ENCODE results near the gene HSPB9.

HSPB9 gene

GRCh38 chr17:42113293-42114069 lies 9.1 kb upstream of the HSPB9 start:
- peaks cover 43% of the 10 kb centered on the region for H3K36me3 ChIP-seq (ENCODE audit: control insufficient read depth, insufficient read depth, low read length)
- no peak overlapping the region for H3K9ac ChIP-seq (ENCODE audit: low read length)
- H3K27ac ChIP-seq (ENCODE audit: low read depth, low read length): no peak overlapping the region

GRCh38 chr17:42114118-42114517 lies 8.5 kb upstream of the HSPB9 start:
- no peak overlapping the region for H3K27ac ChIP-seq (ENCODE audit: low read depth, low read length)
- H3K36me3 ChIP-seq (ENCODE audit: control insufficient read depth, insufficient read depth, low read length): peaks cover 48% of the 10 kb centered on the region
- H3K9ac ChIP-seq (ENCODE audit: low read length): no peak overlapping the region
- H3K9me3 ChIP-seq (ENCODE audit: control insufficient read depth, insufficient read depth, low read depth, low read length): no peaks in the 10 kb centered on the region
- H3K27me3 ChIP-seq (ENCODE audit: control insufficient read depth, insufficient read depth, low read length): no peaks in the 10 kb centered on the region
- no peak overlapping the region for H3K4me3 ChIP-seq (ENCODE audit: low read depth, low read length)
- peaks cover 3% of the 10 kb centered on the region; the same call in 1 of the 2 replicates for H3K4me1 ChIP-seq (ENCODE audit: control insufficient read depth, insufficient read depth, low read length)

More at GRCh38 chr17:42113293-42114069, 9.1 kb upstream of the HSPB9 start:
- no peak overlapping the region for H3K4me3 ChIP-seq (ENCODE audit: low read depth, low read length)
- H3K9me3 ChIP-seq (ENCODE audit: control insufficient read depth, insufficient read depth, low read depth, low read length): no peaks in the 10 kb centered on the region
- H3K27me3 ChIP-seq (ENCODE audit: control insufficient read depth, insufficient read depth, low read length): no peaks in the 10 kb centered on the region
- H3K4me1 ChIP-seq (ENCODE audit: control insufficient read depth, insufficient read depth, low read length): peaks cover 8% of the 10 kb centered on the region

DNA sequence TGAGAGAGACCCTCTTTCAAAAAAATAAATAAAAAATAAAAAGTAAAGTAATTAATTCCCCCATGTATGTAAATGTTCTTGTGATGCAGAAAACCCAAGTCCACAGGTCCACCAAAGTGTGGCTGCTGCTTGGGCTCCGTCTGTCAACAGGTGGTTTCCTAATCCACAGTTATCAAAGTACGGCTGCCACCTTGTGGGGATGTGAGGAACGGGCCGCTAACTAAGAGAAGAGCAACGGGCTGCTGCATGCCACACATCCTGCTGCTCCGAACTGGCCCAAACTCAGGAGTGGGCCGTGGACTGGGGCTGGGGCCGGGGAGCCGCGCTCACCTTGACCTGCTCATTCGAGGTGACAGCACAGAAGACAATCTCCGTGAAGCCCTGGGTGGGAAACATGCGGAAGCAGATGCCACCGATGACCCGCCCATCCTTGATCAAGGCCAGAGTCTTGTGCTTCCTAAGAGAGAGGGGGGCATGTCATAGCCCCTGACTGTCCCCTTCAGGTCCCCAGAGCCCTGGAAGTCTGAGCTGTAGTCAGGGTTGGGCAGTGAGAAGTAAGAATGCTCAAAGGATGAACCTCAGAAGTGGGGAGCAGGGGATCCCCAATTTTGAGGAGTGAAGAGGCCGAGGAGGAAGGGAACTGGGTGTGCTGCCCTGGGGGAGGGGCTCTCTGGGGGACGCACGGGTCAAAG lies 5.8 kb upstream of the HSPB9 start:
- Histone ChIP-seq H3K27me3 (ENCODE audit: control insufficient read depth, insufficient read depth, low read length) (no peaks in the 10 kb centered on the region), H3K9ac (ENCODE audit: low read length) (no peak overlapping the region), H3K9me3 (ENCODE audit: control insufficient read depth, insufficient read depth, low read depth, low read length) (no peaks in the 10 kb centered on the region), H3K4me1 (ENCODE audit: control insufficient read depth, insufficient read depth, low read length) (peaks cover 13% of the 10 kb centered on the region), H3K4me3 (ENCODE audit: low read depth, low read length) (no peak overlapping the region), H3K27ac (ENCODE audit: low read depth, low read length) (no peak overlapping the region), H3K36me3 (ENCODE audit: control insufficient read depth, insufficient read depth, low read length) (peaks cover 49% of the 10 kb centered on the region)

DNA sequence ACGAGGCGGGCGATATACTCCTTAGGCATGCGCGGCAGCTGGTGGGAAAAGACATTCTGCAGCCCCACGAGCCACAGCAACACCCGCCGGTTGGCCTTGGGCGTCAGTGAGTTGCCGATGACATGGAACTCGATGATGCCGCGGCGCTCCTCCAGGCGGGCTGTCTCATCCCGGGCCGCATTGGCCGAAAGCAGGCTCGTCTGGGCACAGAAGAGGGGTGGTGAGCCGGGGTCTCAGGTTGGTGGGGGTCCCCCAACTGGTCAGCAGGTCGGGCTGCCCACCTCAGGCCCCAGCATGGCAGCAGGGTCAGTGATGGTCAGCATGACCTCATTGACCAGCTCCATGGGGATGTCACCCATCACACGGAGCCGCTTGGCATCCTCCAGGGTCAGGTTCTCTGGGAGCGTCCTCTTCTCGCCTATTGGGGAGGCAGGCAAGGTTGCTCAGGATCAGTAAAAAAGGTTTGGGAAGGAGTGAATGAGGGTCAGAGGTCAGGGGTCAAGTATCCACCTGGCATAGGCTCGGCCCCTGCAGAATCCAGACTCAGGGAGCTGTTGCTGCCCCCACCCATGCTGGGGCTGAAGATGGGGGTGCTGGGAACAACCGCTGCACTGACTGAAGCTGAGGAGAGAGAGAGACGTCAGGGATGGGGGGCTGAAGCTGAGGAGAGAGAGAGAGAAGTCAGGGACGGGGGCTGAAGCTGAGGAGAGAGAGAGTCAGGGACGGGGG lies 5.0 kb upstream of the HSPB9 start:
- peaks cover 49% of the 10 kb centered on the region for H3K36me3 ChIP-seq (ENCODE audit: control insufficient read depth, insufficient read depth, low read length)
- no peak overlapping the region for H3K27ac ChIP-seq (ENCODE audit: low read depth, low read length)
- no peak overlapping the region for H3K9ac ChIP-seq (ENCODE audit: low read length)
- H3K4me3 ChIP-seq (ENCODE audit: low read depth, low read length): no peak overlapping the region
- no peaks in the 10 kb centered on the region for H3K9me3 ChIP-seq (ENCODE audit: control insufficient read depth, insufficient read depth, low read depth, low read length)
- H3K27me3 ChIP-seq (ENCODE audit: control insufficient read depth, insufficient read depth, low read length): no peaks in the 10 kb centered on the region
- H3K4me1 ChIP-seq (ENCODE audit: control insufficient read depth, insufficient read depth, low read length): peaks cover 18% of the 10 kb centered on the region

- Histone ChIP-seq H3K27ac (ENCODE audit: low read depth, low read length) (no peak overlapping the region), H3K4me1 (ENCODE audit: control insufficient read depth, insufficient read depth, low read length) (peaks cover 19% of the 10 kb centered on the region), H3K9ac (ENCODE audit: low read length) (no peak overlapping the region), H3K27me3 (ENCODE audit: control insufficient read depth, insufficient read depth, low read length) (no peaks in the 10 kb centered on the region), H3K4me3 (ENCODE audit: low read depth, low read length) (no peak overlapping the region), H3K36me3 (ENCODE audit: control insufficient read depth, insufficient read depth, low read length) (peaks cover 49% of the 10 kb centered on the region), H3K9me3 (ENCODE audit: control insufficient read depth, insufficient read depth, low read depth, low read length) (no peaks in the 10 kb centered on the region)
These were observed 4.5 kb upstream of the HSPB9 start for GRCh38 chr17:42118126-42118510.

- Histone ChIP-seq H3K9ac (ENCODE audit: low read length) (no peak overlapping the region), H3K27ac (ENCODE audit: low read depth, low read length) (no peak overlapping the region), H3K4me3 (ENCODE audit: low read depth, low read length) (no peak overlapping the region), H3K9me3 (ENCODE audit: control insufficient read depth, insufficient read depth, low read depth, low read length) (no peaks in the 10 kb centered on the region), H3K36me3 (ENCODE audit: control insufficient read depth, insufficient read depth, low read length) (peaks cover 46% of the 10 kb centered on the region), H3K4me1 (ENCODE audit: control insufficient read depth, insufficient read depth, low read length) (peaks cover 19% of the 10 kb centered on the region), H3K27me3 (ENCODE audit: control insufficient read depth, insufficient read depth, low read length) (no peaks in the 10 kb centered on the region)
These were observed 4.1 kb upstream of the HSPB9 start for GRCh38 chr17:42118545-42118944.

- Histone ChIP-seq H3K9me3 (ENCODE audit: control insufficient read depth, insufficient read depth, low read depth, low read length) (no peaks in the 10 kb centered on the region), H3K36me3 (ENCODE audit: control insufficient read depth, insufficient read depth, low read length) (peaks cover 40% of the 10 kb centered on the region), H3K27ac (ENCODE audit: low read depth, low read length) (no peak overlapping the region), H3K9ac (ENCODE audit: low read length) (no peak overlapping the region), H3K27me3 (ENCODE audit: control insufficient read depth, insufficient read depth, low read length) (no peaks in the 10 kb centered on the region), H3K4me1 (ENCODE audit: control insufficient read depth, insufficient read depth, low read length) (peaks cover 19% of the 10 kb centered on the region), H3K4me3 (ENCODE audit: low read depth, low read length) (no peak overlapping the region)
These were observed 3.3 kb upstream of the HSPB9 start for GRCh38 chr17:42119301-42119700.

- peaks cover 19% of the 10 kb centered on the region for H3K4me1 ChIP-seq (ENCODE audit: control insufficient read depth, insufficient read depth, low read length)
- no peaks in the 10 kb centered on the region for H3K9me3 ChIP-seq (ENCODE audit: control insufficient read depth, insufficient read depth, low read depth, low read length)
- H3K27ac ChIP-seq (ENCODE audit: low read depth, low read length): no peak overlapping the region
- H3K27me3 ChIP-seq (ENCODE audit: control insufficient read depth, insufficient read depth, low read length): no peaks in the 10 kb centered on the region
- H3K4me3 ChIP-seq (ENCODE audit: low read depth, low read length): peak overlapping the region; percentile 55
- no peak overlapping the region for H3K9ac ChIP-seq (ENCODE audit: low read length)
- H3K36me3 ChIP-seq (ENCODE audit: control insufficient read depth, insufficient read depth, low read length): peaks cover 42% of the 10 kb centered on the region
These were observed 2.3 kb upstream of the HSPB9 start for GRCh38 chr17:42120161-42120769.

DNA sequence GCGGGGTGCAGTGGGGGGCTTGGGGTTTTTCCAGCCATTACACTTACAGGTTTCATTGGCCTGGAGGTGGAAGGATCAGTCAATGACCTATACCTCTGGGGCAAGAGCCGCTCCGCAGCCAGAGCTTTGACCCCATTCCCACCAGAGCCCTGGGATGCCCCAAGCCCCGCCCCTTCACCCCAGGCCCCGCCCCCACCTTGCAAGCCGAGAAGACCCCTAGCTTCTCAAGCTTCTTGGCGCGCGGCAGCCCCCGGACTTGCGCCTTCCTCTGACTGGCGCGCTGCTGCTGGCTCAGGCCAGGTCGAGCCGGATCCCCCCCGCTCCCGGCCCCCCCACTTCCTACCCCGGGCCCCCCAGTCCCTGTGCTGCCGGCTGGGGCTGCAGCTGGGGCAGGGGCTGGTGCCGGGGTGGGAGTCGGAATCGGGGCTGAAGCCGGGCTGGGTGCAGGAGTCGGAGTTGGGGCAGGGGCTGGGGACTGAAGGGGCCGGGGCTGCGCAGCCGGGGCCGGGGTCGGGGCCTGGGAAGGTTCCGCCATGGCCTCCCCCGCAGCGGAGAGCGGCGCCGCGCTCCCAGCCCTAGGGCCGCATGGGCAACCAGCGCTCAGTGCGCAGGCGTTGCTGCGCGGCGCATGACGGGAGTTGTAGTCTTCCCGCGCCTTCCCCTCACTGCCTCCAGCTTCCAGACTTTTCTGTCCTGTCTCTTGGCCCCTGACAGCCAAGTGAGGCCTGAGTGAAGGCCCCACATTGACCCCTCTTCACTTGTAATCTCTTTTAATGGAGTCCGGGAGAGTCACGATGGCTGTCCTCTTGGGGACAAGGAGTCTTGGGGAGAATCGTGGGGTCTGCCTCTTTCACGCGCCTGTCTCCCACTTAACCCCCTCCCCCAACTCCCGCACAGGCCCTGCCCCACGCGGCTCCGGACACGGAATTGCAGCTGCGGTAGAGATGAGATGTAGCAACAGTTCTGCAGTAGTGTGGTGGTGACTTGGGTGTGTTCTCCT lies 1.5 kb upstream of the HSPB9 start, which contains the start of gene KAT2A:
TSS of gene KAT2A (minus strand) at position 598 of the 1,000 bp plus-strand sequence. CDS start at position 535, 63 bp downstream.
- H3K4me3 ChIP-seq (ENCODE audit: low read depth, low read length): peak within 1 kb of the TSS; percentile 55
- peak within 1 kb of the TSS; percentile 70 for H3K27ac ChIP-seq (ENCODE audit: low read depth, low read length)
- peaks cover 42% of the 10 kb centered on the region for H3K36me3 ChIP-seq (ENCODE audit: control insufficient read depth, insufficient read depth, low read length)
- no peaks in the 10 kb centered on the region for H3K9me3 ChIP-seq (ENCODE audit: control insufficient read depth, insufficient read depth, low read depth, low read length)
- peak within 1 kb of the TSS; percentile 23 for H3K9ac ChIP-seq (ENCODE audit: low read length)
- H3K27me3 ChIP-seq (ENCODE audit: control insufficient read depth, insufficient read depth, low read length): no peaks in the 10 kb centered on the region
- peaks cover 19% of the 10 kb centered on the region for H3K4me1 ChIP-seq (ENCODE audit: control insufficient read depth, insufficient read depth, low read length)

DNA sequence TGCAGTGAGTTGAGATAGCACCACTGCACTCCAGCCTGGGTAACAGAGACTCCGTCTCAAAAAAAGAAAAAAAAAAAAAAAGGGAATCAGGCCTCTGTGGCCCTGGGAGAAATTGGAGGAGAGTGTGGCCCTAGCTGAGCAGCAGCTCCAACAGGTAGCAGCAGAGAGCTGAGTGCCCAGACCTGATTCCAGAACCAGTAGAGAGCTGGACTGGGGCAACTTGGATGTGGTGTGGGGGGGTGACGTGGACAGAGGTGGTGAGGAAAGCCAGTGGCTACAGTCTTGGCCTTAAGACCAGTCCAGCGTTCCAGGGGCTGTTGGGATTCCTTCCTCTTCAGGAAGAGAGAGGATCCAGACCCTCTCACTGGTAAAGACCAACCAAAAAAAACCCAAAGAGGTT lies 1.7 kb downstream of the HSPB9 start:
- H3K9me3 ChIP-seq (ENCODE audit: control insufficient read depth, insufficient read depth, low read depth, low read length): no peaks in the 10 kb centered on the region
- H3K4me3 ChIP-seq (ENCODE audit: low read depth, low read length): no peak overlapping the region
- H3K27ac ChIP-seq (ENCODE audit: low read depth, low read length): no peak overlapping the region
- peaks cover 50% of the 10 kb centered on the region for H3K36me3 ChIP-seq (ENCODE audit: control insufficient read depth, insufficient read depth, low read length)
- H3K4me1 ChIP-seq (ENCODE audit: control insufficient read depth, insufficient read depth, low read length): peaks cover 19% of the 10 kb centered on the region
- no peak overlapping the region for H3K9ac ChIP-seq (ENCODE audit: low read length)
- no peaks in the 10 kb centered on the region for H3K27me3 ChIP-seq (ENCODE audit: control insufficient read depth, insufficient read depth, low read length)

Measured in HUES6 (cell line).